ENCODE data around the gene ZRANB1.

Gene ZRANB1

DNA sequence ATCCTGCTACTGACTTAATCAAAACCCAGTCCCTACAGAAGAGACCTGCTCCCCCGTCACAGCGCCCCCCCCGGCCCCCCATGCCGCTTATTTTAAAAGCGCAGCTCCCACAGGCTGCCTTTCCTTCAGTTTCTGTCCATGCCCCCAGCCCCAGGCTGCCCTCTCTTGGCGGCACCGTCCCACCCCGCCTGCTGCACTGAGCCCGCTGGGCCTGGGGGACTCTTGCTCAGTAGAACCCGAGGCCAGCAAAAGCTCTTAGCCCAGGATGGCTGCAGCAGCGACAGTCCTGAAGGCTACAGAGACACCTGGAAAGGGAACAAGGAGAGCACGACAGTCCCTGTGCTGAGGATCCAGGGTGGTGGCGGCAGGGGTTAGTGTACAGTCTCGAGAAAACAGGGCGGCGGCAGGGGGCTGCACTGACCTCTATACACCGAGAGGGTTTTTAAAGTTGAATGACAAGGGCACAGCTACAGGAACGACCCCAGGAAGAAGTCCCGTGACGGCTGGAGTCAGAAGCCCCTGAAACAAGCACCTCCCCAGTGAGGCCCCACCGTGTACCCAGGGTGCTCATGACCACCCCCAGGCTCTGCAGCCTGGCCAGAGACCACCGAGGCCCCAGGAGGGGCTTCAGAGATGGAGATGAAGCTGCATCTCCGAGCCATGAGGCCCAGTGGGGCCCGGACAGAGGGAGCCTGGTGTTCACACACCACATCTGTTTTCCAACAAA is 54.4 kb downstream of the ZRANB1 start:
- DNase-seq: no peak

DNA sequence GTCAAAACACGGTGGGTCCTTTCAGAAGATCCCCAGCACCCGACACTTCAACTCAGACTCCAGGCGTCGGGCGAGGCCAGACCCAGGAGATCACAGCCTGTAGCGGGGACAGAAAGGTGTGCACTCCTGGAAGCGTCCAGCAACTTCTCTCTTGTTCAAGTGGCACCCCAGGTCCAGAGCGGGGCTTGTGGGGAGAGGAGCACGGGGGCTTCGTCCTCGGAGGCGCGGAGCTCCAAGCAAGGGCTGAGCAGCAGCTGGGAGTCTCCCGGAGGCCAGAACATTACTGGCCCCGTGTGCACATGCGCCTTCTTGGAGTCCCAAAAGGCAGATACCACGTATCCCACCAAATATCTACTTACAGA is 54.9 kb downstream of the ZRANB1 start:
- no peak for DNase-seq

DNA sequence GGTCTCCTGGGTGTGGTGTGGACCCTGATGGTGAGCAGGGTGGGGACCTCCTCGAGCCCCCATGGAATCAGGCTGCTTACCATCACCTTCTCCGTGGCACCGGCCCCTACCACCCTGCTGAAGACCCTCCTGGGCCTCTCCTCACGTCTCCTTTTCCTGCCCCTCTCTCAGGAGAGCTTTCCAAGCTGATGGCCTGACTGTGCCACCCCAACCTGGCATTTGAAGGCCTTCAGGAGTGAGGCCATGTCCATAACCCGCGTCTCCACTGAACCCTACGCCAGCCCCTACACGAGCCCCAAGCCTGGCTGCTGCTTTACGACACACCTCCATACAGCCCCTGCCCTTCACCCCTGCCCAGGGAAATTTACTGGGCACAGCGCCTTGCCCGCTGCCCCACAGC is 55.4 kb downstream of the ZRANB1 start:
- no peak for DNase-seq

DNA sequence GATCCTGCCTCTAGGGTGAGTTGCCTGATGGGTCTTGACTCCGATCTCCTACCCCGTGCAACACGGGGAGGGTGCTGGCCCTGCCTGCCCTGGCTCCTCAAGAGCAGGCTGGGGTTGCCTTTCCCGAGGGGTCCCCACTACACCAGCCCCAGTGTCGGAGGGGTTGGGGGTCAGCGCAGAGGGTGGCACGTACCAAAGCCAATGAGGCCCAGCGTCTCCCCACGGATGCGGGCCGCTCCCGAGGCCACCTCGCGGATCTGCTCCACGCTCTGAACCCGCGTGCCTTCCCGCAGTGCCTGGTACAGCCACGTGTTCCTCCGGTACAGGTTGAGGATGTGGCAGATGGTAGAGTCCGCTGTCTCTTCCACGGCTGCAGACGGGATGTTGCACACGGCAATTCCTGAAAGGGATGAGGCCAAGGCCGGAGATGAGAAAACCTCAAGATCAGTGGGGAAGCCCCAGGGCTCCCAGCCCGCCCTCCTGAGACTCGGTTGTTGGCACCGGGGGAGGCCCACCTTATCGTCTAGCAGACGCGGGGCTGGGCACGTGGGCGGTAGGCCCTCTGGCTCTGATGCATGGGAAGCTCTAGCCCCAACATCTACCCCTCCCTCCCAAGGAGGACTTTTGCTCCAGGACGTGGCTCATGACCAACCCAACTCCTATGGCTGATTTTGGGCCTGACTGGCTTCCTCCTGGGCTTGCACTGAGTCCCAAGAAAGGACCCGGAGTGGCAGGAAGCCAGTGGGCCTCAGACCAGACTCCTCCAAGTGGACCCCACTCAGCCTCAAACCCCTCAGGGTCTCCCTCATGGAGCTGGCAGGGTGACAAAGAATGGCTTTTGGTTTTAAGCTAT is 56.1 kb downstream of the ZRANB1 start:
- no peak for DNase-seq

DNA sequence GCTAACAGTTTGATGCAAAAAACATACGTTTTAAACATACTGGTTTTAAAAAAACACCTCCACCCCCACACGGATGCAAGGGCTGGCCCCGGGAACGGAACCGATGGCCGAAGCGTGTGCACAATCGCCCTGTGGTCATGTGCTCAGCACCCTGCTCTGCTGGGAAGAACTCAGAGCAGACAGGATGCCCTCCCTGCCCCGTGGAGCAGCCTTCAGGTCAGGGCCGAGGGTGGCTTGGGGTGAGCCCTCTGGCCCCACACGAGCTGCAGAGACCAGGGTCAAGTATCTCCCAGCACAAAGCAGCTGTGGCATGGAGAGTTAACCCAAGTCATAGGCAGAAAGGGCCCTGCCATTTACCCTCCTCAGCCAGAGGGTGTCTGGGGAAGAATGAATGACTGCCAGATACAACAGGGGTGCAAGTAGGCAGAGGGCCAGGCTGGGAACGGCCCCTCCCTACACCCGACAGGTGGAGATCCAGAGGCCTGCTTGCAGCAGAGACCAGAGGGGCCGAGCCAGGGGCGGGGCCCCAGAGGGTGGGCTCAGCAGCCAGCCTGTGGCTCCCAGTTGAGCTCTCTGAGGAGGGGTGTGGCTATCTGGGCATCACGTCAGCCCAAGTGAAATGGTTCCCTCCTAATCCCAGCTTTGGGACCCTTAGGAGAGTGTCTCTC is 56.8 kb downstream of the ZRANB1 start:
- DNase-seq: no peak

DNA sequence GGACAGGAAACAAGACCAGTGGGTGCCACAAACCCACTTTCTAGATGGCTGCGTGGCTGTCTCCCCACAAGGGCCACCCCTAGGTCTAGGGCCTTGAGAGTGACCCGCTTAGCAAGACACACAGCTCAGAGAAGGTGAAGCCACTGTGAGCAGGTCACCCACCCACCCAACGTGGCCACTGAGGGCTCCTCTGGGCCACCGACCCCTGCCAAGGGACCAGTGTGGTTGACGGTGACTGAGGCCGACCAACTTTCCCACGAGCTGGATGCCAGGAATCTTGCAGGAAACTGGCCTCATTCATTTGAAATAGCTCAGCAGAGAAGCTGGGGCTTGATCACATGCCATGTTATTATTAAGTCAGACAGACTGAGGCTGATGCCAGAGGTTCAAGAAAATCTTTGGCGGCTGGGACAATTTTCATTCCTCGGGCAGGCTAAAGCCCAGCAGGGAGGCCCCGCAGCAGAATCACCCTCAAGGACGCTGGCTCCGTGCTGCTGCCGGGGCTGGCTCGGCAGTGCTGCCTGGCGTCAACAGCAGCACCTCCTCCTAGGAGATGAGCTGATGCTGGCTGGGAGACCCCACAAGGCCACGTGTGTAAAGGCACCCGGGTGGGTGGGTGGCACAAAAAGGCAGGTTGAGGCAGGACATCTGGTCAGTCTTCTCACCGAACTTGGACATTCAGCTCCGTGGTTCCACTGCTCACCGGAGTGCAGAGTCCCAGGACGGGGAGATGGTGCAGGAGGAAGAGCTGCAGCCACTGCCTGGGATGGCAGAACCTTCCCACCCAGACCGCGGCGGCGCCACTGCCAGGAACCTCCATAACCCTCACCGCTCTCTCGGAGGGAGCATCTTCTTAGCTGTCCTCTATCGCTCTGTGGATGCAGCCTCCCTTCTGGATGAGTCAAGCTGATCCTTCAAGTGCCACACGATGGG is 57.8 kb downstream of the ZRANB1 start:
- DNase-seq: no peak

DNA sequence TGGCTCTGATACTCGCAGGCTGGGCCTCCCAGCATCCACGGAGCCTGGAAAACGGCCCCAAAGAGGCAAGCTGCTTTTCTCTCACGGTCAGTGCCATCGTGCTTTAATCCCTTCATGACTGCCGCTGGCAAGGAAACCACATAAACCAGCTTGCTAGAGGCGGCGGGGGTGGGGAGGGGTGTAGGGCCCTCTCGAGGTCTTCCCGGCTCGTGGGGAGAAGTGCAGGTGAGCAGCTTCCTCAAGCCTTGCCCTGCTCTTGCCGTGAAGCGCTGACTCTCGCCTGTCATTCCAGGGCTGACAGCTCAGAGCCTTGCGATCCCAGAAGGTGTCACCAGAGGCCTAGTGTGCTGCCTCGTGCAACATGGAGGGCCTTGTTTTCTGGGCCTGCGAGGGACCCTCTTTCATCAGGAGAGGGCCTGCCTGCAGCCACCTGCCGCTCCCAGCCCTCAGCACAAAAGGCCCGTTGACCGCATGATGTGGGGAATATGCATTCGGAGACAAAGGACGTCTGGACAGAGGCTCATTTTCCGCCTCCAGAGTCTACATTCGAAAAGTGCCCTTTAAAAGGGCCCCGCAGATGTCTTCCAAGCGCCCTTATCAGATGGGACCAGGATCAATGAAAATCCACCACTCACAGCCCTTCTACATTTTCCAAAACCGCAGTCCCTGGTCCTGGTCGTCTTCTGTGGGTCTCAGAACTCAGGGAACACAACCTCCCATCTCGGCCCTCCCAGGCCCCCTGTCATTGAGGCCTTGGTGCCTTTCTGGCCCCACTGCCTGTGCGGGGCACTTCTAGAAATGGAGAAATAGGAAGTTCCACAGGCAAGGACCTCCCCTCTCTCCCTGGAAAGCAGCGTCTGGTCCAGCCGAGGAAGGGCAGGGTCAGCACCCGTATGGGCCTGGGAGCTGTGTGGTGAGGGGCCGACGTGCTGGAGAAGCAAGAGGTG is 58.7 kb downstream of the ZRANB1 start:
- no peak for DNase-seq

DNA sequence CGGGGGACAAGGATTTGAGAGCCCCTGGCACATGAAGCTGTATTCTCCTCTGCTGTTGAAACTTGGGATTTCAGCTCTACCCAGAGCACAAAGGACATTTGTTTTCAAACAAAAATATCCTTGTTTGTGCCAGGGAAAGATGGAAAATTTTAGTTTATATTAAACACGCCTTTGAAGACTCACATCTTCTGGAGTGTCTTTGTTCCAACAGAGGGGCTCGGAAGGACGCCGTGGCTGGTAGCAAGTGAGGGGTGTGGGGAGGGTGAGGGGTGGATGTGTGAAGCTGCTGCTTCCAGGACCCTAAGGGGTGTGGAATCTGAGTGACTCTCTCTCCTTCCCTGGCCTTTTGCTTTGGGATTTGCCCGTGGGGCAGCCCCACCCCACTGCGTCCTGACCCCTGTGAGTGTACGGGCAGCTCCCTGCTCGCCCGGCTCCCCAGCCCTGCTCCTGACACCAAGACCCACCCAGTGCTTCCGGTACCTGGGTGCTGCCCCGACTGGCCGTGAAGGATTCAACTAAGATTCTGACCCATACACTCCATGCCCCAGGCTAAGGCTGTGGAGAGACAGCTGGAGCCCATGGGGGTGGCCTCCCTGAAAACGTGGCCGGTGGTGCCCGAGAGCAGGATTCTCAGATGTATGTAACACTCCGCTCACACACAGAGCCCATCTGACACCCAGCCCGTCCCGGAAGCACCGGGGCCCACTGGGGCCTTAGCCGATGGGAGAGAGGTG is 59.6 kb downstream of the ZRANB1 start:
- no peak for DNase-seq

DNA sequence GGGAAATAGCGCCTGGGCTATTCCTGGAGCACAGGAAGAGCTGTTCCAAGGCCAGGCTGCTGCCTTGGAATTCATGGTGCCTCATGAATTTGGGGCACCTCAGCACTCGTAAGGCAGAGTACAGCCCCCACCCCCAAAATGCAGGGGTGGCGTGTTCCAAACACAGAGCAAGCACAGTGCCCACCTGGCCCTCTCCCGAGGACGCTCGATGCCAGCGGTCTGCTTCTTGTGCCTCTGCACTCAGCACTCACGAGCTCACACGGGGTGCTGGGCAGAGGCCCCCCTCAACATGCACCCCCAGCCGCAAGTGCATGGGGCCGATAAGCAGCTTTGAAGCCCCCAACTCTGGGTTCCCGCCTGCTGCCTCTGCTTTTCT is 60.1 kb downstream of the ZRANB1 start:
- DNase-seq: no peak

DNA sequence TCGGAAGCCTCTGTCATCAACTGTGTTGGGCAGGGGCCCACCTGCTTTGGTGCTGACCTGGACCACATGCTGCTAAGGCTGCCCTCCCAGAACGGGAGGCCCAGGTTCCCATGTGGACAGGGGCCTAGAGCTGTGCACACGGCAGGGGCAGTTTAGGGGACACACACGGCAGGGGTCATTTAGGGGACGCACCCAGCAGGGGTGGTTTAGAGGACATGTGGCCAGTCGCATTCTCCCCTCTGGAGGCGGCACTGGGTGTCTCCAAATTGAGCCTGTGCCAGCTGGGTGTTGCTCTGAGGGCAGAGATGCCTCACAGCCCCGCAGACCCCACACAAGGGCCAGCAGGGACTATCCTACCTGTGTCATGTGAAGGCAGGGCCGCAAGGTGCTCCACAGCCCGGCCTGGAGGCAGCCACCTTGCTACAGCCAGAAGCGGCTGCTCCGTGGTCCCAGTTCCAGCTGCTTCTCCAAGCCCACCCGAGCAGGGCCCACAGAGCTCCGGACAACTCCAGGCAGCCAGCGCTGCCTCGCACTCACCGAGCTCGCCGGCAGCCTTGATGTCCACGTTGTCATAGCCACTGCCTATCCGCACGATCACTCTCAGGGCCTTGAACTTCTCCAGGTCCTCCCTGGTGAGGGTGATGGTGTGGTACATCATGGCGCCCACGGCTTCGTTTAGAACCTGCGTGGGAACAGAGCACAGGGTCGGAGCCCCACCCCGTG is 60.7 kb downstream of the ZRANB1 start:
- no peak for DNase-seq

DNA sequence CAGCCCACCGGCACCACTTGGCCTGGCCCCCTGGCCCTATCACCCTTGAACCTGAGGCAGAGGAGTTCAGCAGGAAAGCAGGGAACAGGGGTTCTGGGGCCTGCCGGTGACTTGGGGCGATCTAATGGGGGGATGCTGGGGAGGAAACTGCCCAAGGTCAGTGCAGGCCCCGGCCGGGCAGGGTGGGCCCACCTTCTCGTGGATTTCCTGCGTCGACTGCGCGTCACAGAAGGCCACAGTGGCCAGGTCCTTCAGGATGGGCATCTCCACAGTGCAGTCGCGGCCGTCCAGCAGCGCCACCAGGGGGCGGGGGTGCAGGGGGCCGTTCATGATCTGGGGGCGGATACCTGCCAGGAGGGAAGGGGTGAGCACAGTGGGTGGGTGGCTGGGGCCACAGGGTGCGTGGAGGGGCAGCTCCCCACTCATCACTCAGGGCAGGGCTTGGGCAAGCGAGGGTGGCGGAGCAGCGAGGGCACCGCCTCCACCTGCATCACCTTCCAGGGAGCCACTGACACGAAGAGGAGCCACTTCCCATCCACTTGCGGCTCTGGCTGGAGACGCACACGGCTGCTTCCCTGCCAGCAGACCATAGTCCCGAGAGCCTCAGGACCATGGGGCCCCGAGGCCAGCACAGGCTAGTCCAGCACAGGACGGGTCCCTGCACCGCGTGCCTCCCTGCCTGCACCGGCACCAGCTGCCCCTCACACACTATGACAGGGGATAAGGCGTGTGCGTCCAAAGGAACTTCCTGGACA is 61.4 kb downstream of the ZRANB1 start:
- DNase-seq: no peak

DNA sequence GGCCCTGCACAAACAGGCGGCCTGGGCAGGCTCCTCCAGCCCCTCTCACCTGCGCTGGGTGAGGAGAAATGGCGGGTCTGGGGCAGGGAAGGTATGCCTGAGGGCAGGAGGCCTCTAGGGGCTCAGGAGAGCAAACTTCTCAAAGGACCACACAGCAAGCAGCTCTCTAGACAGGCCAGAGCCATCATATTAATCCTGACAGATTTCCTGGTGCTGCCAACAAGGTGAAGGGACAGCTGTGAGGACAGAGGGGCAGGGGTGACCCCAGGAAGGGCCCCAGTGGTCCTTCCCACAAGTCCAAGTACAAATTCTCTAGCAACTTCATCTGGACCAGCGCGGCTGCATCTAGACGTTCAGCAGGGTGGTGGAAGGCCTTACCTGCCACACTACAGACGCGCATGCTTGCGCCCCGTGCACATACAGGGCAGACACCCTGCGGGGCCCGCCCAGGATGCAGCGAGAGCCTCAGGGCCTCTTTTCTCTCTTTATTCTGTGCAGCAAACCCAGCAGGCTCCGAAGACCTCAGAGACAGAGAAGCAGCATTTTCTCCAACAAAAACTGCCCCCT is 62.1 kb downstream of the ZRANB1 start:
- DNase-seq: no peak

DNA sequence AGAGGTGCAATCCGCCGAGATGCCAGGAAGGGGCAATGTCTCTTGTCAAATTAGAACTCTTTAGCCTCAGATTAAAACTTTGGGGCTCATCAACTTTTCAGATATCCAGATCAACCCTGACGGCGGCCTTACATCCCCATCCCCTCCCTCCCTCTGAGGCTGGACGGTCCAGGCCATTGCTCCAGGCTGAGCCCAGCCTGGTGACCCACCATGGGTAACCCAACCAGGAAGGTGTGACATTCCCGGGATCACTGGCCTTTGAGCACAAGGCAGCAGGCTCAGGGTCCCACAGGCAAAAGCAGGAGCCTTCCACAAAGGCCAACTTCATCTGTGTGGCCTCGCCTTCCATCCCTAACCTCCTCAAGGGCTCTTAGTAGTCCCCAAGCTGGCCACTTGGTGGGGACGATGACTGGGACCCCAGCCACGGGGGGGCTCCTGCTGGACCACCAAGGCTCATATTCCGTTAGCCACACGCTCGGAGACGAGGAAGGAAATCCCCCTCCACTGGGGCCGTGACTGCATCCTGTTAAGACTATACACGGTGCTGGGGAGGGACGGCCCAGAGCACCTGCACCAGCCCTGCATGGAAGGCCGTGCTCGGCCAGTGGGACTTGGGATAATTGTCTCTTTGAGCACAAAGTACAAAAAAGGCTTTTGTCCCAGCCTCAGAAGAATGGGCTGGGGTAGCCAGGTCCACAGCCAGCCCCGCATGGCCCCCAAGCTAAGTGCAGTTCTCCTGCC is 62.8 kb downstream of the ZRANB1 start:
- DNase-seq: no peak

DNA sequence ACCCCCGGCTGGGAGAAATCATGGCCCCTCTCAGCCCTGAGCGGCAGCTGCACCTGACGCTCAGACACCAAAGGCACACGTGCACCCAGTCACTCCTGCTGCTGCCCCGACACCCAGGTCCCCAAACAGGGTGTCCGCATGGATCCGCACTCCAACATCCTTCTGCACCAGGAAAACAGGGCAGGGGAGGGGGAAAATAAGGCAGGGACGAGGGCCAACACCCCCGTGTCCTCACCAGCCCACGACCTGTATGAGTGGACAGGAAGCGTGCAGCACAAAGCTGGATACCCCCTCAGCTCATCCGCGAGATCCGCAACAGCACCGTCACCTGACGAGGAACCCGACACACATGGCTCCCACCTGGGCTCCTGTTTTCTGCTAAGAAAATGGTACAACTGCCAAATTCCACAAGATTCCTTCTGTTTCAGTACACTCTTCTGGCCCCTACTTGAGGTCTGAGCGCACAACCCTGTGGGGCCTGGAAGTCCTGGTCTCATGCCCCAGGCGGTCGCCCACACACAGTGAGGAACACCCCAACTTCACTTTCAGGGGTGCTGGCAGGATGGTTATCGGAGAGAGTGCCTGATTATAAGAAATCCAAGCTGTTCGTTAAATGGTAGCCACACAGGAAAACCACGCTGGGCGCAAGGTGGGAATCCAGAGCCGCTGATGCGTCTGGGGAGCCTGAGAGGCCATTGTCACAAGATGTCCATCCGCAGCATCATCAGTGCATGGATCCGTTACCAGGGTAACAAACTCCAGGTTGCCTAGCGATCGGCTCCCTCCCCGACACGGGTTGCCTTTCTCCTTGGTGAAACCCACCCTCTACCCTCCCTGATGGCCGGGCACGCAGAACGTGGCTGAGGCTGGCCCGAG is 63.6 kb downstream of the ZRANB1 start:
- DNase-seq: no peak

DNA sequence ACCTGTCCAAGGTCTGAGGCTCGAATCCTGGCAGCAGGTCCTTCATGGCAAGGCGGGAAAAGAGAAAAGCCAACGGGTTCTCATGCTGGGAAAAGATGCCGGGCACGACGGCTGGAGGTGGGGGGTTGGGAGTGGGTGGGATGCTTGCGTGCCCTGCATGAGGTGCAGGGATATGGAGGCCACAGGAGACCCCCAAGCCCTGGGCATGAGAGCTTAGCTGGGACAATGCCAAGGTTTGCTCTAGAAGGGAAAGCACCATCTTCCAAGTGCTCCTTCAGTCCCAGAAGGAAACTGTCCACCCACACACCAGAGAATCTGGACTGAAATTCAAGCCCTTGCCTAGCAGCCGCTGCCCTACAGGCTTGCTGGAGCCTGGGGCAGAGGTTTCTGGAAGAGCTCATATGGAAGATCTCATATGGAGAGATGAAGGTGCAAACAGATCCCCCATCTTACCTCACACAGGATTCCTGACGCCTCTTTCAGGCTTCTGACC is 64.3 kb downstream of the ZRANB1 start:
- DNase-seq: no peak

DNA sequence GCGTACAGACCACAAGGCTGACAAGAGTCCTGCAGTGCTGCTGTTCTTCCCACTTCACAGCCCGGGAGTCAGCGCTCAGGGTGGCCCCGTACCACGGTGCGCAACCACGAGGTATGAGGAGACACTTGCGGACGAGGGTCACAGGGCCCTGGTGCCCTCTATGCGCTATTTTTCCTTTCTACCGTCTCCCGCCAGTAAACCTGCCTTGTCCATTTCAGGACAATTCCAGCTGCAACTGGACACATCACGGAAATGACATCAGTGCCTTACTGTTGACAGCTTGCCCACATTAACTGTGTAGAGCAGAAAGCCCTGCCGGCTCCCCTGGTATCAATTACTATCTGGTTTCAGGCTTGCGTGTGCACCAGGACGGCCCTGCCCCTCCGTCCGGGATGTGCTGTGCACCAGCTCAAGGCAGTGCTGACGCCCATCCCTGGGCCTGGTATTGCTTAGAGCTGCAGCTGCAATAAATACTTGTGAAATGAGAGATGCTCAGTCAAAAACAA is 65.1 kb downstream of the ZRANB1 start:
- no peak for DNase-seq

DNA sequence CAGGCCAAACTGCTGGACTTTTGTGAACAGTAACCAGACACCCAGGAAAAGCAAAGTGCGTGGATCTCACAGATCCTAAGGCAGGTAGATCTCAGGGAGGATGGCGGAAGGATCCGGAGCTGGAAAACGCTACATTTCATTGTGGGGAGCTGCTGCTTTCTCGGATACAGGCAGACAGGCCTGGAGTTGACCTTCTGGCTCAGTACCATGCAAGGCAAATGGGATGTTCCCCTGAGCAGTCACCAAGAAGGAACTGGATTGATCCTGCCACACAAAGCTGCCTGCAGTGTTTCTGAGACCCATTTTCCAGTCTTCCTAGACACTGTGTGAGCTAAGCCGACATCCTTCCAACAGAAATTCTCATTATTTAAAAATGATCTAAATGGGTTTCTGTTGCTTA is 65.5 kb downstream of the ZRANB1 start:
- no peak for DNase-seq

Data from NCI-H82 (cell line).